ENCODE measurements around the gene ANTXR2. TPM values are rescaled to one million over a fixed set of nuclear protein-coding genes. Genes with fewer than 3 reads are reported as not detected.
A peak's percentile ranks its signal among the peaks of the same experiment; 100 is the strongest.
"Not testable (repeated sequence)": the region's sequence is repeated elsewhere in the genome, so short reads cannot be mapped to it uniquely, and the experiment has no call there.

ANTXR2 gene
- polyA plus RNA-seq, 12 donors, result 87.8 to 154 (median 121) TPM; not detected in 1

GRCh38 chr4:79993476-79993875 lies 79.6 kb downstream of the ANTXR2 start:
- no peak for DNase-seq

- DNase-seq, result peak; percentile 60
These were observed 81.4 kb downstream of the ANTXR2 start for GRCh38 chr4:79991601-79992000.

GRCh38 chr4:79991100-79991499 lies 81.9 kb downstream of the ANTXR2 start:
- DNase-seq, result not testable (repeated sequence)

GRCh38 chr4:79987401-79987800 lies 85.6 kb downstream of the ANTXR2 start:
- DNase-seq, result no peak

GRCh38 chr4:79983431-79983830 lies 89.6 kb downstream of the ANTXR2 start:
- DNase-seq, result no peak

GRCh38 chr4:79982601-79983322 lies 90.3 kb downstream of the ANTXR2 start:
- peak; percentile 67 for DNase-seq

- DNase-seq, result peak; percentile 80
These were observed 92.6 kb downstream of the ANTXR2 start for GRCh38 chr4:79980448-79980847.

- DNase-seq, result no peak
These were observed 93.1 kb downstream of the ANTXR2 start for GRCh38 chr4:79979785-79980437.

GRCh38 chr4:79977131-79977840 lies 95.7 kb downstream of the ANTXR2 start:
- no peak for DNase-seq

GRCh38 chr4:79964400-79965211 lies 108.4 kb downstream of the ANTXR2 start:
- DNase-seq, result peak; percentile 51

GRCh38 chr4:79964020-79964399 lies 109.0 kb downstream of the ANTXR2 start:
- peak; percentile 61 for DNase-seq

- no peak for DNase-seq
These were observed 113.4 kb downstream of the ANTXR2 start for GRCh38 chr4:79959652-79960051.

GRCh38 chr4:79958466-79959264 lies 114.4 kb downstream of the ANTXR2 start:
- no peak for DNase-seq

- no peak for DNase-seq
These were observed 123.9 kb downstream of the ANTXR2 start for GRCh38 chr4:79949178-79949577.

GRCh38 chr4:79948739-79949138 lies 124.3 kb downstream of the ANTXR2 start:
- DNase-seq, result no peak

- DNase-seq, result no peak
These were observed 124.8 kb downstream of the ANTXR2 start for GRCh38 chr4:79948261-79948660.

GRCh38 chr4:79947386-79947785 lies 125.6 kb downstream of the ANTXR2 start:
- no peak for DNase-seq

- DNase-seq, result no peak
These were observed 137.8 kb downstream of the ANTXR2 start for GRCh38 chr4:79935274-79935673.

- no peak for DNase-seq
These were observed 138.4 kb downstream of the ANTXR2 start for GRCh38 chr4:79934660-79935059.

GRCh38 chr4:79927931-79928330 lies 145.1 kb downstream of the ANTXR2 start:
- no peak for DNase-seq

GRCh38 chr4:79923281-79923680 lies 149.7 kb downstream of the ANTXR2 start:
- no peak for DNase-seq

Measured in muscle of arm (tissue), 12 donors.